ENCODE data around the gene ABLIM1. TPM values are rescaled to one million over a fixed set of nuclear protein-coding genes. Genes with fewer than 3 reads are reported as not detected.
A peak's percentile ranks its signal among the peaks of the same experiment; 100 is the strongest.

ABLIM1 gene
- total and polyA plus RNA-seq, 2 of the 13 experiments (the other 11 are each of a cell fraction or from before 2014, with no cell fraction given) = 59.4 to 92.7 TPM

DNA sequence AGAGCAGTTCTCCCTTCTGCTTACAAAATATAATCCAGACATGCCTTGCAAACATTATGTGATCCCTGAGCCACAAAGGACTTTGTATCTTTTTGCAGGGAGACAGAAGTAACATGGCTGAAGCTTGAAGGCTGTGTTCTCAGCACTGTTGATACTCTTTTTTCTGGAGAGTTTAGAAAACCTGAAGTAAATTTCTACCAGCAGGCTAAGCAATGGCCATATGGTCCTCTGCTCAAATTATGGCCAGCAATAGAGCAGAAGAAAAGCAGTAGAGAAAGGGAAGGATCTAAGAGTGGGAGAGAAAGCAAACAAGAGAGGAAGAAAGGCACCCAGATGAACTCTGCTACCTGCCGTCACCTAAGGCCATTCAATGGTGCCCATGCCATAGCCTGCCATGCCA lies 98.4 kb downstream of the ABLIM1 start (continued):
- TF ChIP-seq ZHX2 (IDR thresholded peaks at IDR 0.05; ENCODE audit: low read depth) = no peak
- no peak for TF ChIP-seq ZHX2 (CRISPR knock-in tag; IDR thresholded peaks at IDR 0.05; ENCODE audit: borderline replicate concordance)
- no peak for TF ChIP-seq SIN3A (IDR thresholded peaks at IDR 0.05; ENCODE audit: borderline replicate concordance, low read depth, low read length)
- no peak for TF ChIP-seq ZNF496 (CRISPR knock-in tag; IDR thresholded peaks at IDR 0.05; ENCODE audit: insufficient replicate concordance)
- no peak for TF ChIP-seq ZNF577 (CRISPR knock-in tag; IDR thresholded peaks at IDR 0.05; ENCODE audit: borderline replicate concordance, low read depth)

- Histone ChIP-seq H2AFZ (ENCODE audit: low read length) (no peak overlapping the region), H3K27ac (ENCODE audit: extremely low read length, insufficient read depth, low read length) (no peak overlapping the region), H3K27me3 (ENCODE audit: control insufficient read depth in 1 of 2, insufficient read depth in 2 of 2, low read length in 2 of 2) (no peaks in the 10 kb centered on the region), H3K4me1 (ENCODE audit: insufficient read depth, low read length) (peaks cover 28% of the 10 kb centered on the region), H3K36me3 (replicated peaks in 1 of 2; ENCODE audit: control insufficient read depth in 1 of 2, insufficient read depth in 2 of 2, low read length in 2 of 2) (no peaks in the 10 kb centered on the region), H3K9ac (ENCODE audit: insufficient read depth, low read depth, low read length) (no peak overlapping the region), H4K20me1 (ENCODE audit: insufficient read depth, low read length) (no peaks in the 10 kb centered on the region), H3K4me3 (replicated peaks in 1 of 3; ENCODE audit: insufficient read depth in 1 of 3, low read depth in 2 of 3, low read length in 3 of 3) (no peak overlapping the region), H3K9me3 (ENCODE audit: low read length) (peaks cover 10% of the 10 kb centered on the region), H3K4me2 (ENCODE audit: low read depth, low read length) (no peak overlapping the region), H3K79me2 (ENCODE audit: insufficient read depth, low read length) (no peaks in the 10 kb centered on the region)
- FAIRE-seq (no peak), DNase-seq (ENCODE audit: low spot score) (no peak), ATAC-seq (no peak)
- CTCF ChIA-PET (ENCODE audit: low intra/inter-chr PET ratio, low total read pairs) = no interaction called here
- intact Hi-C loops (cut with micrococcal nuclease; ENCODE audit: unreplicated experiment) = no loop called here
- in situ Hi-C loops (cut with HindIII; ENCODE audit: extremely low pct_ligation_motif_present, low pct_unique_long_range_greater_than_20kb) = no loop called here
- 89% methylated on average over 5 of the region's 5 CpGs for WGBS (ENCODE audit: low lambda C conversion rate)
- peak; percentile 98 for TF ChIP-seq ZNF124 (CRISPR knock-in tag; IDR thresholded peaks at IDR 0.05)
- no peak for TF ChIP-seq SMAD3 (CRISPR knock-in tag; IDR thresholded peaks at IDR 0.05)
- no peak for TF ChIP-seq CC2D1A (CRISPR knock-in tag; IDR thresholded peaks at IDR 0.05)
- no peak for TF ChIP-seq ZNF800 (CRISPR knock-in tag; IDR thresholded peaks at IDR 0.05)
- BruUV-seq (replicated peaks) = no TSS peak
- POLR2A ChIA-PET = no interaction called here
These were observed 100.2 kb downstream of the ABLIM1 start for GRCh38 chr10:114557854-114558253.

Measured in HepG2 (cell line).